ENCODE data around the gene ZNF385B.

The ZNF385B gene

DNA sequence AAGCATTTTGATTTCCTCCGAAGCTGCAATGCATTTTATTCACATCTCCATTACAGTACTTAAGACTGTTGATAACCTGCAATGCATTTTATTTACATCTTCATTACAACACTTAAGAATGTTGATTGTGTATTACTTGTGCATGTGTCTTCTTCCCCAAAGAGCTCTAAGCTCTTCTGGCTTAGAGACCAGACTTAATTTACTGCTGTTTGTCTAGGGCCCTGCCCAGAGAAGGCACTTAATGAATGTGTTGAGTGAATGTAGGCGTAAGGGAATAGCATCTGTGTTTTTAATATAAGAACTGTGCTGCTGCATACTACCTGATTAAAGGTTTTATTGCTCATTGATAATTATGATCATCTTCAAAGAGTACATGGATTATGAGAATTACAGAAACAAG is 295.6 kb downstream of the ZNF385B start:
- POLR2A ChIA-PET, result no interaction called here
- H3K4me1 ChIP-seq (ENCODE audit: control insufficient read depth, insufficient read depth, low read length), result peaks cover 4% of the 10 kb centered on the region; the same call in 1 of the 2 replicates
- no peak overlapping the region for H3K27ac ChIP-seq (ENCODE audit: extremely low read depth, low read depth, low read length)
- H3K9me3 ChIP-seq (ENCODE audit: control insufficient read depth, insufficient read depth, low read depth, low read length), result no peaks in the 10 kb centered on the region
- H3K4me3 ChIP-seq (ENCODE audit: low read depth, low read length), result no peak overlapping the region
- TF ChIP-seq GLI2 (tag by site-specific recombination; IDR thresholded peaks at IDR 0.05; ENCODE audit: borderline replicate concordance, low read depth), result no peak
- no peak for TF ChIP-seq ZXDB (tag by site-specific recombination; IDR thresholded peaks at IDR 0.05)
- TF ChIP-seq HOXC10 (CRISPR knock-in tag; IDR thresholded peaks at IDR 0.05), result no peak
- no peak for TF ChIP-seq TRIM28 (IDR thresholded peaks at IDR 0.05; ENCODE audit: borderline replicate concordance, low read length)
- TF ChIP-seq, protein P1, sequence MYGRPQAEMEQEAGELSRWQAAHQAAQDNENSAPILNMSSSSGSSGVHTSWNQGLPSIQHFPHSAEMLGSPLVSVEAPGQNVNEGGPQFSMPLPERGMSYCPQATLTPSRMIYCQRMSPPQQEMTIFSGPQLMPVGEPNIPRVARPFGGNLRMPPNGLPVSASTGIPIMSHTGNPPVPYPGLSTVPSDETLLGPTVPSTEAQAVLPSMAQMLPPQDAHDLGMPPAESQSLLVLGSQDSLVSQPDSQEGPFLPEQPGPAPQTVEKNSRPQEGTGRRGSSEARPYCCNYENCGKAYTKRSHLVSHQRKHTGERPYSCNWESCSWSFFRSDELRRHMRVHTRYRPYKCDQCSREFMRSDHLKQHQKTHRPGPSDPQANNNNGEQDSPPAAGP (tag by site-specific recombination; IDR thresholded peaks at IDR 0.05), result no peak
- H3K36me3 ChIP-seq (ENCODE audit: control insufficient read depth in 2 of 2, insufficient read depth in 1 of 2, low read length in 2 of 2), result no peaks in the 10 kb centered on the region
- CTCF ChIA-PET, result no interaction called here

DNA sequence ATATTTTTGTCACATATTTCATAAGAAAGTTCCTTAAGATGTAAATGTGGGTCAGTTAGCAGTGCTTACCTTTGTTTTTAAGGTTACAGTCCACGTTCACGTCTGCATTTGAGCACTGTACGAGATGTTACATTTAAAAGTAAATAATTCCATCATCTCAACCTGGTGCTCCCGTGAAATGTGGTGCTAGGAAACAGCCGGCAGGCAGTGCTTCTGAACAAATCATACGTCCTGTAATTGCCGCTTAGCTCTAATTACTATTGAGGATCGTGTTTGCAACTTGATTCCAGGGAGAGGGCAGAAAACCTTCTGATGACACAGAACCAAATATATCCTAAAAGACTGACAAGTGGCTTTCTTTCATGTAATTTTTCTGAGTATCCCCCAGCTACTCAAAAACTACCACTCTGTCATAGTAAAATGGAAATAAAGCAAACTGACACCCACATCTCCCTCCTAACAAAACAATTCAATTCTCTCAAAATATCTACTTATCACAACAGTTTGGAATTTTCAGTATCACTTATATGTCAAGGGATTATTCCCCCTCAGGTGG is 299.0 kb downstream of the ZNF385B start:
- CTCF ChIA-PET, result no interaction called here
- no peak overlapping the region for H3K27ac ChIP-seq (ENCODE audit: extremely low read depth, low read depth, low read length)
- no peak overlapping the region for H3K4me3 ChIP-seq (ENCODE audit: low read depth, low read length)

More for the DNA sequence above, 299.0 kb downstream of the ZNF385B start:
- POLR2A ChIA-PET, result interaction anchor here (0.6 kb wide), 1 partner anchor 33 kb away, joined by 4 read pairs; no protein-coding TSS in a partner anchor
- Histone ChIP-seq H3K4me1 (ENCODE audit: control insufficient read depth, insufficient read depth, low read length) (no peaks in the 10 kb centered on the region), H3K9me3 (ENCODE audit: control insufficient read depth, insufficient read depth, low read depth, low read length) (no peaks in the 10 kb centered on the region), H3K36me3 (ENCODE audit: control insufficient read depth in 2 of 2, insufficient read depth in 1 of 2, low read length in 2 of 2) (no peaks in the 10 kb centered on the region)
- TF ChIP-seq BCL11A (tag by site-specific recombination; IDR thresholded peaks at IDR 0.05; ENCODE audit: low read depth) (no peak), ZBTB17 (tag by site-specific recombination; IDR thresholded peaks at IDR 0.05) (peak; percentile 26; the same call in 1 of the 2 replicates), SP7 (tag by site-specific recombination; IDR thresholded peaks at IDR 0.05) (peak; percentile 84), PRDM1 (tag by site-specific recombination; IDR thresholded peaks at IDR 0.05) (no peak), ZNF514 (tag by site-specific recombination; IDR thresholded peaks at IDR 0.05) (no peak), OSR2 (tag by site-specific recombination; IDR thresholded peaks at IDR 0.05) (peak; percentile 64; the same call in 1 of the 2 replicates), ZNF221 (tag by site-specific recombination; IDR thresholded peaks at IDR 0.05; ENCODE audit: borderline replicate concordance) (no peak)
- TF ChIP-seq, protein P2, sequence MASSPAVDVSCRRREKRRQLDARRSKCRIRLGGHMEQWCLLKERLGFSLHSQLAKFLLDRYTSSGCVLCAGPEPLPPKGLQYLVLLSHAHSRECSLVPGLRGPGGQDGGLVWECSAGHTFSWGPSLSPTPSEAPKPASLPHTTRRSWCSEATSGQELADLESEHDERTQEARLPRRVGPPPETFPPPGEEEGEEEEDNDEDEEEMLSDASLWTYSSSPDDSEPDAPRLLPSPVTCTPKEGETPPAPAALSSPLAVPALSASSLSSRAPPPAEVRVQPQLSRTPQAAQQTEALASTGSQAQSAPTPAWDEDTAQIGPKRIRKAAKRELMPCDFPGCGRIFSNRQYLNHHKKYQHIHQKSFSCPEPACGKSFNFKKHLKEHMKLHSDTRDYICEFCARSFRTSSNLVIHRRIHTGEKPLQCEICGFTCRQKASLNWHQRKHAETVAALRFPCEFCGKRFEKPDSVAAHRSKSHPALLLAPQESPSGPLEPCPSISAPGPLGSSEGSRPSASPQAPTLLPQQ (tag by site-specific recombination; IDR thresholded peaks at IDR 0.05), result no peak
- TF ChIP-seq, protein P3, sequence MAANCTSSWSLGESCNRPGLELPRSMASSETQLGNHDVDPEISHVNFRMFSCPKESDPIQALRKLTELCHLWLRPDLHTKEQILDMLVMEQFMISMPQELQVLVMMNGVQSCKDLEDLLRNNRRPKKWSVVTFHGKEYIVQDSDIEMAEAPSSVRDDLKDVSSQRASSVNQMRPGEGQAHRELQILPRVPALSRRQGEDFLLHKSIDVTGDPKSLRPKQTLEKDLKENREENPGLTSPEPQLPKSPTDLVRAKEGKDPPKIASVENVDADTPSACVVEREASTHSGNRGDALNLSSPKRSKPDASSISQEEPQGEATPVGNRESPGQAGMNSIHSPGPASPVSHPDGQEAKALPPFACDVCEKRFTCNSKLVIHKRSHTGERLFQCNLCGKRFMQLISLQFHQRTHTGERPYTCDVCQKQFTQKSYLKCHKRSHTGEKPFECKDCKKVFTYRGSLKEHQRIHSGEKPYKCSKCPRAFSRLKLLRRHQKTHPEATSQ (tag by site-specific recombination; IDR thresholded peaks at IDR 0.05), result no peak
- TF ChIP-seq, protein P4, sequence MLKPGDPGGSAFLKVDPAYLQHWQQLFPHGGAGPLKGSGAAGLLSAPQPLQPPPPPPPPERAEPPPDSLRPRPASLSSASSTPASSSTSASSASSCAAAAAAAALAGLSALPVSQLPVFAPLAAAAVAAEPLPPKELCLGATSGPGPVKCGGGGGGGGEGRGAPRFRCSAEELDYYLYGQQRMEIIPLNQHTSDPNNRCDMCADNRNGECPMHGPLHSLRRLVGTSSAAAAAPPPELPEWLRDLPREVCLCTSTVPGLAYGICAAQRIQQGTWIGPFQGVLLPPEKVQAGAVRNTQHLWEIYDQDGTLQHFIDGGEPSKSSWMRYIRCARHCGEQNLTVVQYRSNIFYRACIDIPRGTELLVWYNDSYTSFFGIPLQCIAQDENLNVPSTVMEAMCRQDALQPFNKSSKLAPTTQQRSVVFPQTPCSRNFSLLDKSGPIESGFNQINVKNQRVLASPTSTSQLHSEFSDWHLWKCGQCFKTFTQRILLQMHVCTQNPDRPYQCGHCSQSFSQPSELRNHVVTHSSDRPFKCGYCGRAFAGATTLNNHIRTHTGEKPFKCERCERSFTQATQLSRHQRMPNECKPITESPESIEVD (tag by site-specific recombination; IDR thresholded peaks at IDR 0.05), result peak; percentile 26; the same call in 1 of the 2 replicates
- TF ChIP-seq, protein P5, sequence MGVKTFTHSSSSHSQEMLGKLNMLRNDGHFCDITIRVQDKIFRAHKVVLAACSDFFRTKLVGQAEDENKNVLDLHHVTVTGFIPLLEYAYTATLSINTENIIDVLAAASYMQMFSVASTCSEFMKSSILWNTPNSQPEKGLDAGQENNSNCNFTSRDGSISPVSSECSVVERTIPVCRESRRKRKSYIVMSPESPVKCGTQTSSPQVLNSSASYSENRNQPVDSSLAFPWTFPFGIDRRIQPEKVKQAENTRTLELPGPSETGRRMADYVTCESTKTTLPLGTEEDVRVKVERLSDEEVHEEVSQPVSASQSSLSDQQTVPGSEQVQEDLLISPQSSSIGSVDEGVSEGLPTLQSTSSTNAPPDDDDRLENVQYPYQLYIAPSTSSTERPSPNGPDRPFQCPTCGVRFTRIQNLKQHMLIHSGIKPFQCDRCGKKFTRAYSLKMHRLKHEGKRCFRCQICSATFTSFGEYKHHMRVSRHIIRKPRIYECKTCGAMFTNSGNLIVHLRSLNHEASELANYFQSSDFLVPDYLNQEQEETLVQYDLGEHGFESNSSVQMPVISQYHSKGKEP (tag by site-specific recombination; IDR thresholded peaks at IDR 0.05), result peak; percentile 19; the same call in 1 of the 2 replicates
